Fibroblast of peridontal ligament (primary cell): Measurements from ENCODE around the gene CTCF.

Source experiments
- DNase-seq: peaks from one replicate; pipeline ENCODE4 v3.0.0-alpha.2; 2010; ENCODE audit errors: extremely low read depth

The CTCF gene

DNA sequence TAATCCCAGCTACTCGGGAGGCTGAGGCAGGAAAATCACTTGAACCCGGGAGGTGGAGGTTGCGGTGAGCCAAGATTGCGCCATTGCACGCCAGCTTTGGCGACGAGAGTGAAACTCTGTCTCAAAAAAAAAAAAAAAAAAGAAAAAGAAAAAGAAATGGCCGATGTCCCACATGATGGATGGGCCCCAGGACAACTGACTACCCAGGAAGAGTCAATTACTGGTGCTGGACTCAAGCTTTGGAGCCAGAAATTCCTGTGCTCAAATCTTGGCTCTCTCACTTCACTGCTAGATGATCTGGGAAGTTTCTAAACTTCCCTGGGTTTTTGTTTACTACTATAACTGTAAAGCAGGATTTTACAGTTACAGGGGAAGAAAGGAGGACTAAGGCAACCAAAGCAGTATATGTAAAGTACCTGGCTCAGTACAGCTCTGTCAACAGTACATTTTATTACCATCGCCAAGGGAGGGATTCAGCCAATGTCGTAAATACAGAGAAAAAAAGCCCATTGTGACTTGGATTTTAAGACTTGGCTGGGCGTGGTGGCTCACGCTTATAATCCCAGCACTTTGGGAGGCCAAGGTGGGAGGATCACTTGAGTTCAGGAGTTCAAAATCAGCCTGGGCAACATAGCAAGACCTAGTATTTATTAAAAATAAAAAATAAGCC lies 116.2 kb downstream of the CTCF start:
- DNase-seq, result no peak

DNA sequence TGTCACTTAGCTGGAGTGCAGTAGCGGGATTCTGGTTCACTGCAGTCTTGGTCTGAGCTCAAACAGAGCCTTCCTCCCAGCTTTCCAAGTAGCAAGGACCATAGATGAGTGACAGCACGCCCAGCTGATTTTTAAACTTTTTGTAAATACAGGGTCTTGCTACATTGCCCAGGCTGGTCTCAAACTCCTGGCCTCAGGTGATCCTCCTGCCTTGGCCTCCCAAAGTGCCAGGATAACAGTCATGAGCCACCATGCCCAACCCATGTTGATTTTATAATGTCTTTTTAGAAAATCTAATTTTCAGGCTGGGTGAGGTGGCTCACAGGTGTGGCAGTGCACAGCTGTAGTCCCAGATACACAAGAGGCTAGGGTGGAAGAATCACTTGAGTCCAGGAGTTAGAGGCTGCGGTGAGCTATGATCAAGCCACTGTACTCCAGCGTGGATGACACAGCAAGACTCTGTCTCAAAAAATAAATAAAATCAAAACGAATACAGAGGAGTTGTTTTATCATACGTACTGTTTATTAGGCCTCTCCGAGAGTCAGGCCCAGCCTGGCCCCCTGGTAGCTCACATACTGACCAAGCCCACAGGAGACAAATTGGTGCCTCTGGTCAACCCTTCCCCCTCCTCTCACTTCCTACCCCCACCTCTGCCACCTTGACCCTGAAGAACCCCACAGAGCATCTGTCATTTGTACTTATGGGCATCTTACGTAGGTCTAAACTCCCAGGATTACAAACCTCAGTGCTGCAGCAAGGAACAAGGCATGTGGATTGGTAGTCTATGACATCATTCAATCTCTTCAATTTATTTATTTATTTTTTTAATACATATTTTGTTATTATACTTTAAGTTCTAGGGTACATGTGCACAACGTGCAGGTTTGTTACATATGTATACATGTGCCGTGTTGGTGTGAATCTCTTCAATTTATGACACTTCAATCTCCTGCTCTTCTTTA lies 117.9 kb downstream of the CTCF start:
- no peak for DNase-seq

DNA sequence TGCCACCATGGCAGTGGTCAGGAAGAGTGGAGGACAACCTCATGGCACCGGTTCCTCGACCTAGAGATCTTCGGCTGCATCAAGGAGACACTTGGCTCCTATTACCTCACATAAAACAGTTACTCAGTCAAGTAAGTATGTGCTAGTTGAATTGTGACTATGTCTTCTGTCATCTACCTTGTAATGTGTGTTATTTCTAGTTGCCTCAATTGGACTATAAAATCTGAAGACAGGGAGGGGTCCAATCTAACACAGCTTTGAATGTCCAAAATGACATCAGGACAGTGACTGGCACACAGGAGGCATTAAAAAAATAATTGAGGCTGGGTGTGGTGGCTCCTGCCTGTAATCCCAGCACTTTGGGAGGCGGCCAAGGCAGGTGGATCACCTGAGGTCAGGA lies 121.4 kb downstream of the CTCF start:
- no peak for DNase-seq

DNA sequence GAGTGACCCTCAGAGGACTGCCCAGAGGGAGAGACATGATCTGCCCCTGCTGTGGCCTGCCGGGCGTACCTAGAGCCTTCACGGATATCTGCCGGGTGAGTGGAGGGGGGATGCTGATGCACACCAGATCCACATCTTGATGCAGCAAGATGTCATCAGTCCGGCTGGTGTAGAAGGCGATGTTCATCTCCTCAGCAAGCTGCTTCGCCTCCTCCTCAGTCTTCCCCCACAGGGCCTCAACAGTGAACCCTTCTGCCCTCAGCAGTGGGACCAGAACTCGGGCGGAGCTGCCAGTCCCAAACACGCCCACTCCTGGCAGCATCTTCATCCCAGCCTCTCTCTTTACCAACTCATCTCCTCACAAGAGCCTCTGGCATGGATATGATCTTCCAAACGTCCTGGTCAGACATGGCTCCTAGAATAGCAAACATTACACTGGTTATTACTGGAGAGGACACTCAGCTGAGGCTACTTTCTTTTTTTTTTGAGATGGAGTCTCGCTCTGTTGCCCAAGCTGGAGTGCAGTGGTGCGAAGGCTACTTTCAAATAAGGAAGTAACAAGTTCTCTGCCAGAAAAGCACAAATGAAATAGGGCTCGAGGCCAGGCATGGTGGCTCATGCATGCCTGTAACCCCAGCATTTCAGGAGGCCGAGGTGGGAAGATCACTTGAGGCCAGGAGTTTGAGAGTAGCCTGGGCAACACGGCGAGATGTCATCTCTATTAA lies 123.2 kb downstream of the CTCF start:
- no peak for DNase-seq
